H1 (cell line): ENCODE results near the gene FAR2. TPM values are rescaled to one million over a fixed set of nuclear protein-coding genes. Genes with fewer than 3 reads are reported as not detected.

ENCODE experiments used
- NRF1 ChIP-seq: IDR thresholded peaks from 2 replicates; pipeline ENCODE4 v1.6.1; 2011; ENCODE audit warnings: mild to moderate bottlenecking, low read depth, low read length, improper control_type of control experiment
- TBP ChIP-seq: IDR thresholded peaks from 2 replicates; pipeline ENCODE4 v1.6.1; 2011; ENCODE audit warnings: low read depth, low read length, improper control_type of control experiment
- polyA plus RNA-seq, 7 experiments: library from polyadenylated mRNA; depleted of rRNA in 3 of 7; stranded (reverse) in 5 of 7; unstranded in 2 of 7; fragments of >200 nt in 5 of 7; fragments of 200-250 nt in 2 of 7; gene quantifications; 1 replicate in 5 of 7; 2 replicates in 1 of 7; 4 replicates in 1 of 7; pipeline versions ENCODE4 v1.2.1 to v1.2.3, GENCODE V29; 2011 to 2013; ENCODE audit warnings: missing spikeins in 2 of 7, mixed read lengths in 2 of 7
- total RNA-seq: library from RNA; stranded (reverse); fragmentation: NEBNext Ultra II Directional; extraction: Animal tissue kit (Norgen Biotek cat#: 25700); gene quantifications from 2 replicates; pipeline ENCODE4 v1.2.1, GENCODE V29; 2021

The FAR2 gene
- total and polyA plus RNA-seq, 2 of the 8 experiments (the other 6 are each of a cell fraction or from before 2014, with no cell fraction given): 24.0 to 24.1 TPM

DNA sequence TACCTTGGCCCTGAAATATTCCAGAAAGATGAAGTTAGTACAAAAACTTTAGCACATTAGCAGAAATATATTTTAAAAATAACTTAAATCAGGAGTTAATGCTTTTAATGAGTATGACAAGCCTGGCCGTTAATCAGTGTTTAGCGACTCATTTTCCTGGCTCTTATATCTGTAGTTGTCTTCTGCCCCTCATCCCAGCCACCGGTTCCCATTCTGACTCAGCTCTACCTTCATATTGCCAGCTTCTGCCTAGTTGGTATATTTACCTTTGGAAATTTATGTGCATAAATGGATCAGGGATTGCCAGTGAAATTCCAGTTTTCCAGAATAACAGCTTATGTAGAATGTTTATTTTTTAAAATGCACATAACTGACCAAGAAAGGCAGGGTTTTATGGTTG, 152.0 kb downstream of the FAR2 start (continued):
- TF ChIP-seq NRF1 (no peak), TBP (no peak)
